ENCODE data around the gene CSRP2. TPM values are rescaled to one million over a fixed set of nuclear protein-coding genes. Genes with fewer than 3 reads are reported as not detected.

CSRP2 gene
- total and polyA plus RNA-seq, 4 donors = 26.8 to 85.9 (median 64.0) TPM

DNA sequence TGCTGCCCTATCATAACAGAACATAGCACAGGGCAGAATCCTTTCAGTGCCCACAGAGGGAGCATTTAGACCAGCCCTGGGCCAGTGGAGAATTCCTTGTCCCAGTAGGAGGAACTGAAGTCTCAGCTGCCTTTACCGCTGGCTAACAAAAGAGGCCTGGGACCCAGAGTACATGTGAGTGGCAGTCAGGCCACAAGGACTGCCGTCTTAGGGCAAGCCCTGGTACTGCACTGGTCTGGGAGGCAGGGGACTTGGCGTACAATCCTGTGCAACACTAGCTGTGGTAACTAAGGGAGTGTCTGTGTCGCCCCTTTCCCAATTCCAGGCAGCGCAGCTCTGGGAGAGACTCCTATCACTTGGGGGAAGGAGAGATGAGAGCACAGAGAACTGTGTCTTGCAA is 17.0 kb upstream of the CSRP2 start:
- no peak for DNase-seq (ENCODE audit: low read depth in 4 of 6, low spot score in 6 of 6)
- Histone ChIP-seq H3K27me3 (ENCODE audit: control insufficient read depth, insufficient read depth, low read length) (no peaks in the 10 kb centered on the region), H3K36me3 (ENCODE audit: control insufficient read depth, insufficient read depth, low read length) (no peaks in the 10 kb centered on the region), H3K27ac (ENCODE audit: low read depth, low read length) (no peak overlapping the region), H3K4me1 (ENCODE audit: control insufficient read depth, insufficient read depth, low read length) (no peaks in the 10 kb centered on the region), H3K4me3 (ENCODE audit: low read depth, low read length) (no peak overlapping the region), H3K9me3 (ENCODE audit: control insufficient read depth, insufficient read depth, low read length) (no peaks in the 10 kb centered on the region)
- 91% methylated on average over 4 of the region's 5 CpGs for WGBS (ENCODE audit: insufficient coverage)

DNA sequence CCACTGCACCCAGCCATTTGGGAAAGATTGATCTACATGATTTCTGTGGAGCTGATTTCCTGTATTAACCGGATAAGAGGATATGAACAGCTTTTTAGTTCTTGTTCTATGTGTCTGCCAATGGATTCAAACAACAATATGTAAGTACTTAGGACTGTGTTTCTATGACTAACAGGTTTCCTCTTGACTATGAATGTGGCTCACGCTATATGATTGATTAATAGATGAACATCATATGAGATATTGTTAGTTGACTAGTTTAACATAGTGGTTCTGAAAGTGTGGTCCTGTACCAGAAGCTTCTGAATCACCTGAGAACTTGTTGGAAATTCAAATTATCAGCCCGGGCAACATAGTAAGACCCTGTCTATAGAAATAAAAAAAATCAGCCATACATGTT is 12.8 kb upstream of the CSRP2 start:
- no peaks in the 10 kb centered on the region for H3K36me3 ChIP-seq (ENCODE audit: control insufficient read depth, insufficient read depth, low read length)
- H3K4me1 ChIP-seq (ENCODE audit: control insufficient read depth, insufficient read depth, low read length) = no peaks in the 10 kb centered on the region
- no CpG with 5 or more reads among the region's 3 CpGs for WGBS (ENCODE audit: insufficient coverage)
- H3K27ac ChIP-seq (ENCODE audit: low read depth, low read length) = no peak overlapping the region
- H3K9me3 ChIP-seq (ENCODE audit: control insufficient read depth, insufficient read depth, low read length) = no peaks in the 10 kb centered on the region
- H3K27me3 ChIP-seq (ENCODE audit: control insufficient read depth, insufficient read depth, low read length) = no peaks in the 10 kb centered on the region
- DNase-seq (ENCODE audit: low read depth in 4 of 6, low spot score in 6 of 6) = no peak
- H3K4me3 ChIP-seq (ENCODE audit: low read depth, low read length) = no peak overlapping the region

DNA sequence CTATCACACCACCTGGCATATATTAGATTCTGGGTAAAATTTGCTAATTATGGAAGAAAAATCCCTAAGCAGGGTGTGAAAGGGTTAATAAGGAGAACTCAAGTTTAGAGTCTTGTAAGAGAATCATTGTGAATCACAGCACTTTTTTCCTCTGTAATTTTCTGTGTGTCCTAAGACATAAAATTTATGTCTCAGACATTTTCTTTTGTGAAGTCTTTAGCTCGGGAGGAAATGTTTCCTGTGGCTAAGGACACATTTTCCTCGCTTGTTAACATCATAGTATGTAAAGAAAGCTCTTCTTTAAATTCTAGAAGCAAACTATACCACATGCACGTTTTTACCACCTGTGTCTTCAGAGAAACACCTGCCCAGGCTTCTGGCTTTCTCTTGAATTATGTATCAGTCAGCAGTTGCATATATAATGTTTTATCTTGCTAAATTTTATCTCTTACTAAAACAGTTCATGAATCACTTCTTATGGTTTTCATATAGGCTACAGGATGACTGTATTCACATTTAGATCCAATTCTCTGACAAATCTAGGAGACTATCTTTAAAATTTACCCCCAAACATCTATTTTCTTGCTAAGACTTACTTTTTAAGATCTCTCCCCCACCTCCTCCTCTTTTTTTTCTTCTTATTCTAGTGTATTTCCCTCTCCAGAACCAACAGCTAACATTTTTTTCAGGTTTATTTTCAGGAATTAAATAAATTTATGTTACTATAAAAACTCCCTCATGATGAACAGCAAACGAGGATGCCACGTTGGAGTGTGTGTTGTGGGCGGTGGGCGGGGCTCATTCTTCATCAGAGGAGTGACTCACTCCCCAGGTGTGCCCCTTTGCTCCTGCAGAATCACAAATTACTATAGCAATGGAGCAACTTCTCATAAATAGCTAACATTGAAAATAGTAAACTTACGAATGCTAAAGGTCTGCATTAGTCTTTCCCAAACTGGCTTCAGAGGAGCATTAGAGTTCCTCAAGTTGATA is 11.6 kb upstream of the CSRP2 start:
- H3K4me3 ChIP-seq (ENCODE audit: low read depth, low read length) = no peak overlapping the region
- no peaks in the 10 kb centered on the region for H3K27me3 ChIP-seq (ENCODE audit: control insufficient read depth, insufficient read depth, low read length)
- no peaks in the 10 kb centered on the region for H3K36me3 ChIP-seq (ENCODE audit: control insufficient read depth, insufficient read depth, low read length)
- DNase-seq (ENCODE audit: low read depth in 4 of 6, low spot score in 6 of 6) = peak in 2 of 6 donors; percentile 30 to 41
- no CpG with 5 or more reads among the region's 8 CpGs for WGBS (ENCODE audit: insufficient coverage)
- H3K9me3 ChIP-seq (ENCODE audit: control insufficient read depth, insufficient read depth, low read length) = no peaks in the 10 kb centered on the region
- H3K27ac ChIP-seq (ENCODE audit: low read depth, low read length) = no peak overlapping the region
- no peaks in the 10 kb centered on the region for H3K4me1 ChIP-seq (ENCODE audit: control insufficient read depth, insufficient read depth, low read length)

DNA sequence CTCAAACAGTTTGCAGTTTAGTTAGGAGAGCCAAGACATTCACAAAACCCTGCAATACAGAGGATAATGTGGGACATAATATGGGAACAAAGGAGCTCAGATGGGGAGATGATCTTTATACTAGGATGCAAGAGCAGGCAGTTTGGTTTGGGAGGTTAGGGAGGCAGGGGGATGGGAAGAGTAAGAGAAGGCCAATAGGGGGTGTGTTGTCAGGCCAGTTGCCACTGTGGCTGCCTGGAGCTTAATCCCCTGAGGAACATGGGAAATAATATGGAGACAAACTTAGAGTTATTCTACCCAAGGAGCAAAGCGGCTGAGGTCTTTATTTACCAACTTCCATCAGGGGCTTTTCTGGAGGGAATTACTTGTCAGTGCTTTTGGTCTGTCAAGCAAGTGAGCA is 10.0 kb upstream of the CSRP2 start:
- H3K27ac ChIP-seq (ENCODE audit: low read depth, low read length) = no peak overlapping the region
- no peaks in the 10 kb centered on the region for H3K36me3 ChIP-seq (ENCODE audit: control insufficient read depth, insufficient read depth, low read length)
- no peaks in the 10 kb centered on the region for H3K27me3 ChIP-seq (ENCODE audit: control insufficient read depth, insufficient read depth, low read length)
- no CpG with 5 or more reads among the region's 1 CpG for WGBS (ENCODE audit: insufficient coverage)
- H3K4me1 ChIP-seq (ENCODE audit: control insufficient read depth, insufficient read depth, low read length) = no peaks in the 10 kb centered on the region
- no peak overlapping the region for H3K4me3 ChIP-seq (ENCODE audit: low read depth, low read length)
- H3K9me3 ChIP-seq (ENCODE audit: control insufficient read depth, insufficient read depth, low read length) = no peaks in the 10 kb centered on the region
- no peak for DNase-seq (ENCODE audit: low read depth in 4 of 6, low spot score in 6 of 6)

DNA sequence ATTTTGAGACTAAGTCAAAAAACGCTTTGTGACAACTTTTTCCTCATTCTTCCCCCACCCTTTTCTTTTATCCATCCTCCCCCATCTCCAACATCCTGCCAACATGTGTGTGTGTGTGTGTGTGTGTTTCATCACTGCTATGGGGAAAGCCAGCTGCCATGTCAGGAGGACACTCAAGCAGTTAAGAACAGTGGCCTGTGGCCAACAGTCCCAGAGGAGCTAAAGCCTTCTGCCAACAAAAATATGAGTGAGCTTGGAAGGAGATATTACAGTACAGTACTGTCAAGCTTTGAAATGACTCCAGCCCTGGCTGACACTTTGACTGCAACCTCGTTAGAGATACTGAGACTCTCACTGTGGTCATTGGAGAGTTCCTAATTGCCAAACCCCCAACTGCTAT is 5.0 kb upstream of the CSRP2 start:
- Histone ChIP-seq H3K9me3 (ENCODE audit: control insufficient read depth, insufficient read depth, low read length) (no peaks in the 10 kb centered on the region), H3K4me3 (ENCODE audit: low read depth, low read length) (no peak overlapping the region), H3K27ac (ENCODE audit: low read depth, low read length) (no peak overlapping the region), H3K4me1 (ENCODE audit: control insufficient read depth, insufficient read depth, low read length) (peaks cover 6% of the 10 kb centered on the region), H3K36me3 (ENCODE audit: control insufficient read depth, insufficient read depth, low read length) (no peaks in the 10 kb centered on the region), H3K27me3 (ENCODE audit: control insufficient read depth, insufficient read depth, low read length) (no peaks in the 10 kb centered on the region)
- DNase-seq (ENCODE audit: low read depth in 4 of 6, low spot score in 6 of 6) = peak in 1 of 6 donors; percentile 84
- WGBS (ENCODE audit: insufficient coverage) = 60% methylated on average over 1 of the region's 2 CpGs

DNA sequence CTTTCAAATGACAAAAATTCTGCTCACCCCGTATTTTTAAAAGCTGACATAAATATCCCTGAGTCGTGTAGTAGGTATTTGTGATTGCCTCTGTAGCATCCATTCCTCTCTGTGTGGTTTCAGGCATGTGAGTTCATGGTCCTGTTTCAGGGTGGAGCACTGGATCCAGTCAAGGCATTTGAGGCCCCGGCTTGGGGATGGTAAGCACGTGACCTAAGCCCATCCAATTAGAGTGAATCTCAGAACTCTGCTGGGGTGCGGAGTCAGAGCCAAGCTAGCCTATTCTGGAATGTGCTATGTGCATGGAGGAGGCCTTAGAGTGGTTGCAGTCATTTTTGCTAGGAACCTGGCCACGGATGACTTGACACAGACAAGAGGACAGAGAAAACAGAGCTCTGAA is 4.3 kb upstream of the CSRP2 start:
- Histone ChIP-seq H3K4me1 (ENCODE audit: control insufficient read depth, insufficient read depth, low read length) (peaks cover 10% of the 10 kb centered on the region), H3K36me3 (ENCODE audit: control insufficient read depth, insufficient read depth, low read length) (no peaks in the 10 kb centered on the region), H3K27ac (ENCODE audit: low read depth, low read length) (no peak overlapping the region), H3K4me3 (ENCODE audit: low read depth, low read length) (no peak overlapping the region), H3K27me3 (ENCODE audit: control insufficient read depth, insufficient read depth, low read length) (peaks cover 4% of the 10 kb centered on the region), H3K9me3 (ENCODE audit: control insufficient read depth, insufficient read depth, low read length) (no peaks in the 10 kb centered on the region)
- 87% methylated on average over 5 of the region's 6 CpGs for WGBS (ENCODE audit: insufficient coverage)
- no peak for DNase-seq (ENCODE audit: low read depth in 4 of 6, low spot score in 6 of 6)

DNA sequence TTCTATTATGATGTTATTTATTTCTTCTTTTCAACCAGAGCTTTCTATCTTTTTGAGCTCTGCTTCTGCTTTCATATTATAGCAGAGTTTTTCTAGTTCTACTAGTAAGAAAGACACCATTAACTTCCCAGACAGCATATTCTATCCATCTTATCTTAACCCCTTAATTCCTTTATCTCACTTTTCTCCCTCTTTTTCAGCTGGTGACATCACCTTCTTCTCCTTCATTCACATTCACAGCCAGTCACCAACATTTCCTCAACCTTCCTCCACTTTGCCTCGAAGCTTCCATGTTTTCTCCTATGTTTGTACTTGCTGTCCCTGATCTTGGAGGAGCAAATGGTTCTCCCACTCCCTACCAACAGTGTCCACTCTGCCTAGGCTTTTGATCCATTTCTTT is 3.5 kb upstream of the CSRP2 start:
- Histone ChIP-seq H3K27me3 (ENCODE audit: control insufficient read depth, insufficient read depth, low read length) (peaks cover 6% of the 10 kb centered on the region), H3K4me1 (ENCODE audit: control insufficient read depth, insufficient read depth, low read length) (peaks cover 14% of the 10 kb centered on the region), H3K36me3 (ENCODE audit: control insufficient read depth, insufficient read depth, low read length) (no peaks in the 10 kb centered on the region), H3K4me3 (ENCODE audit: low read depth, low read length) (no peak overlapping the region), H3K9me3 (ENCODE audit: control insufficient read depth, insufficient read depth, low read length) (no peaks in the 10 kb centered on the region), H3K27ac (ENCODE audit: low read depth, low read length) (no peak overlapping the region)
- WGBS (ENCODE audit: insufficient coverage) = 100% methylated on average over 1 of the region's 1 CpG
- no peak for DNase-seq (ENCODE audit: low read depth in 4 of 6, low spot score in 6 of 6)

DNA sequence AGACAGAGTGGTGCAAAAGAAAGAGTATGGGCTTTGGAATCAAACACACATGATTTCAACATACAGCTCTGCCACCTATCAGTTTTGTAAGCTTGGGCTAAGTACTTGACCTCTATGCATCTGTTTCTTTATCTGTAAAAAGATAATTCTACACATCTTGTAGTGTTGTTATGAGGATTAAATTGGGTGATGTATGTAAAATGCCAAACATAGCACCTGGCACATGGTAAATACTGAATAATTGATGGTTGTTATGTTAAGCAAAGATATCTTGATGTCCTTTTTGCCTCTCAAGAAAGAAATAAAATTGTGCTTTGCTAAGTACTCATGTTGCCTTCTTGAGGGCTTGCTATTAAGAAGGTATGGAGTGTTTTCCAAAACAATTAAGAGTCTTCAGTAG is 2.3 kb upstream of the CSRP2 start:
- Histone ChIP-seq H3K36me3 (ENCODE audit: control insufficient read depth, insufficient read depth, low read length) (no peaks in the 10 kb centered on the region), H3K4me1 (ENCODE audit: control insufficient read depth, insufficient read depth, low read length) (peaks cover 14% of the 10 kb centered on the region), H3K9me3 (ENCODE audit: control insufficient read depth, insufficient read depth, low read length) (no peaks in the 10 kb centered on the region), H3K27me3 (ENCODE audit: control insufficient read depth, insufficient read depth, low read length) (peaks cover 6% of the 10 kb centered on the region), H3K4me3 (ENCODE audit: low read depth, low read length) (no peak overlapping the region), H3K27ac (ENCODE audit: low read depth, low read length) (no peak overlapping the region)
- DNase-seq (ENCODE audit: low read depth in 4 of 6, low spot score in 6 of 6) = no peak

DNA sequence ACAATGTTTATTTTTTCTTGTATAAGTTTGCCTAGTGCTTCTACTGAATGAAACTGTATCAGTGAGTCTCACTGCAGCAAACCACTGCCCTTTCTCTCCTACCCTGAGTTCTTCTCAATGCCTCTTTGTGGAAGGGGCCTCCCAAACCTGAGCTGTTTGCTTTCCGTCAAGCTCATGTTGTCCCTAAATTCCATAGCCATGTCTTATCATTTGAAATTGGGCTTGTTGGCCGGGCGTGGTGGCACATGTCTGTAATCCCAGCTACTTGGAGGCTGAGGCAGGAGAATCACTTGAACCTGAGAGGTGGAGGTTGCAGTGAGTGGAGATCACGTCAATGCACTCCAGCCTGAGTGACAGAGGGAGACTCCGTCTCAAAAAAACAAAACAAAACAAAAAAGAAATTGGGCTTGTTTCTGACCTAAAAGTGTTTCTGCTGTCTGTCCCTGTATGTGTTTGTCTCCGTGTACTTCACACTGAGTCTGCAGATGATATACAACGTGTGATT is 1.8 kb upstream of the CSRP2 start:
- Histone ChIP-seq H3K36me3 (ENCODE audit: control insufficient read depth, insufficient read depth, low read length) (no peaks in the 10 kb centered on the region), H3K27ac (ENCODE audit: low read depth, low read length) (peak overlapping the region; percentile 93), H3K4me1 (ENCODE audit: control insufficient read depth, insufficient read depth, low read length) (peaks cover 14% of the 10 kb centered on the region), H3K27me3 (ENCODE audit: control insufficient read depth, insufficient read depth, low read length) (peaks cover 6% of the 10 kb centered on the region), H3K9me3 (ENCODE audit: control insufficient read depth, insufficient read depth, low read length) (no peaks in the 10 kb centered on the region), H3K4me3 (ENCODE audit: low read depth, low read length) (no peak overlapping the region)
- no peak for DNase-seq (ENCODE audit: low read depth in 4 of 6, low spot score in 6 of 6)
- 92% methylated on average over 2 of the region's 7 CpGs for WGBS (ENCODE audit: insufficient coverage)

Measured in spinal cord (tissue), 10 donors.